NCI-H2227 (cell line): Measurements from ENCODE around the gene RAB11FIP2.
A peak's percentile ranks its signal among the peaks of the same experiment; 100 is the strongest.

Source experiments
- DNase-seq: peaks from one replicate; lab custom pipeline; 2025; ENCODE audit not compliant: unreplicated experiment; lab: John Stamatoyannopoulos, UW

RAB11FIP2 gene

GRCh38 chr10:117987244-117987909, 59.4 kb downstream of the RAB11FIP2 start:
- no peak for DNase-seq

DNA sequence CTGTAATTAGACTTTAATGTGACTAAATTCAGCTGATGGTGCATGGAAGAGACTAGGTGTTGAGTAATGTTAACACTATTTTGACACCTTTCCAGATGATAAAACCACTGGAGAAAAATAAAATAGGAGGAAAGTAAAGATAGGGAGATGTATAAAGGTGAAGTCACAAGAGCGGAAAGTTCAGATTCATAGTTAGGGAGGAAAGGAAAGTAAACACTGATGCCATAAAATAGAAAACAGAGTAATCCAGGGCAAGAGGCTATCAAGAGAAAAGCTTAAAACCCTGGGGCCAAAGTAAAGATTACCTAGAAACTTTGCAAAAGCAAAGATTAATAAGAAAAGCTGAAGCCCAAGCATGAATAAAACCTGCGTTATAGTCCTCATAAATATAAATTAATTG, 62.8 kb downstream of the RAB11FIP2 start:
- DNase-seq: no peak

DNA sequence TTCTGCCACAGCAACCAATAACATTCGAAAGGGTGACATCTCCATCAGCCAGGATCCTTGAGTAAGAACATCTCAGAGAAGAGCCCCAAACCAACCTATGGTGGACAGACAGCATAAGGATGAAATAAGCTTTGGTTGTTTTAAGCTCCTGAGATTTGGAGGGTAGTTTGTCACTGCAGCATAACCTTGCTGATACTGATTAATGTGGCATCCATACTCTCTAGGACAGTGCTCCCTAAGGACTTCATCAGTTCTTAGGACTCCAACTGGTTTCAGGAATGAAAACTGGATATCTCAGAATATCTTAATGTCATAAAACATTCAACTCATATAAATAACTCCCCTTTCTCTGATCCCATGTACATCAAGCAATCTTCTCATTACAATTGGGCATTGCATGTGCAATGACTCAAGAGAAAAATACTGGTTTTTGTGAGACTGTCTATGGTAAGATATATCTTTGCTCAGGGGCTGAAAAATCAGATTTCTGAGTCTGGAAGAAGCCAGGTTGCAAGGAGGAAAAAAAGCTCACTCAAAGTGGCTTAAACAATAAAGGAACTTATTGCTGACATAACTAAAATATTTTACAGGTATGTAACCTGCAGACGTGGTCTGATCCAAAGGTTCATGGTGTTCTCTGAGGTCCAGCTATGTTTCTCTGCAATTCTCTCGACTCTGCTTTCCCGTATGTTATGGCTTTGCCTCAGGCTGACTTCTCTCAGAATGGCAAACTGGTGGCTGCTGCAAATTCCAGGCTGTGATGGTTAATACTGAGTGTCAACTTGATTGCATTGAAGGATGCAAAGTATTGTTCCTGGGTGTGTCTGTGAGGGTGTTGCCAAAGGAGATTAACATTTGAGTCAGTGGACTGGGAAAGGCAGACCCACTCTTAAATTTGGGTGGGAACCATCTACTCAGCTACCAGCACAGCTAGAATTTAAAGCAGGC, 65.7 kb downstream of the RAB11FIP2 start:
- DNase-seq: no peak

GRCh38 chr10:117980216-117980615, 66.5 kb downstream of the RAB11FIP2 start:
- DNase-seq: no peak

DNA sequence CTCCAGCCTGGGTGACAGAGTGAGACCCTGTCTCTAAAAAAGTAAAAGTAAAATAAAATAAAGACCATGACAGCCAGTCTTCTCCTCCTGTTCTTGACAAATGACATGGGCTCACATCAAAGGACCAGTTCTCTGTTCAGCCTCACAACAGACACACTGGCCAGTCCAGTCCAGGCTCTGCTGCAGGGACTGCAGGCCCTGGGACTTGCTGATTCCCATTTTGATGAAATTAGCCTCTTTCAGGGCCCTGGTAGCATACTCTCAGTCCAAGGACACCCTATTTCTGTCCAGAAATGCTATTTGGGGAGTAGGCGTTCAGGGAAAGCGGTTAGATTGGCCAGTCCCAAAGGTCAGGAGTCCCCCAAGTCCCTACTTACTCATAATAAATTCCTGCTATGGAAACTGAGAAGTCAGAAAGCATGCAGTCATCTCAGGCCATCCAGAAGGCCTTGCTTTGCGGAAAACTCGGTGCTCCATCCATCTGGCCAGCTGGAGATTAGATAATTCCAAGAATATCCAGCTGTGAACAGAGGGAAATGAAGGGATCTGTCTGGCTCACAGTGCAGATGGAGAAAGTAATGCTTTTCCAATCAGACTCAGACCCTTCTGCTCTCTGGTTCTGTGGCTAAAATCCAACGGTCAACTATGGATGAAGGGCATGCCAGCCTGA, 74.4 kb downstream of the RAB11FIP2 start:
- DNase-seq: no peak

GRCh38 chr10:117970962-117971361, 75.8 kb downstream of the RAB11FIP2 start:
- DNase-seq: no peak

DNA sequence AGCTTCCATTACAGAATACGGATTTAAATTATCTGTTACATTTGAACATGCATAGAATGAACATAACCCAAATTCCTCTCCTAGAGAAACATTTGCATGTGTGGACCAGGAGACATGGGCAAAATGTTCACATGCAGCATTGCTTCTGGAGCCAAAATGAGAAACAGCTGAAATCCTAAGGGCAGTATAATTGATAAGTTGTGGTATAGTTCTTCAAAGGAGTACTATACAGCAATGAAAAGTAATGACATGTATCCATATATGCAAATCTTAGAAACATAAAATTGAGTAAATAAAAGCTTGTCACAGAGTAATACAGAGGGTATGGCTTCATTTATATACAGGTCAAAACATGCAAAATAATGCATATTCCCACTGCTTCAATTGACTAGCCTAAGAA, 77.1 kb downstream of the RAB11FIP2 start:
- DNase-seq: no peak

DNA sequence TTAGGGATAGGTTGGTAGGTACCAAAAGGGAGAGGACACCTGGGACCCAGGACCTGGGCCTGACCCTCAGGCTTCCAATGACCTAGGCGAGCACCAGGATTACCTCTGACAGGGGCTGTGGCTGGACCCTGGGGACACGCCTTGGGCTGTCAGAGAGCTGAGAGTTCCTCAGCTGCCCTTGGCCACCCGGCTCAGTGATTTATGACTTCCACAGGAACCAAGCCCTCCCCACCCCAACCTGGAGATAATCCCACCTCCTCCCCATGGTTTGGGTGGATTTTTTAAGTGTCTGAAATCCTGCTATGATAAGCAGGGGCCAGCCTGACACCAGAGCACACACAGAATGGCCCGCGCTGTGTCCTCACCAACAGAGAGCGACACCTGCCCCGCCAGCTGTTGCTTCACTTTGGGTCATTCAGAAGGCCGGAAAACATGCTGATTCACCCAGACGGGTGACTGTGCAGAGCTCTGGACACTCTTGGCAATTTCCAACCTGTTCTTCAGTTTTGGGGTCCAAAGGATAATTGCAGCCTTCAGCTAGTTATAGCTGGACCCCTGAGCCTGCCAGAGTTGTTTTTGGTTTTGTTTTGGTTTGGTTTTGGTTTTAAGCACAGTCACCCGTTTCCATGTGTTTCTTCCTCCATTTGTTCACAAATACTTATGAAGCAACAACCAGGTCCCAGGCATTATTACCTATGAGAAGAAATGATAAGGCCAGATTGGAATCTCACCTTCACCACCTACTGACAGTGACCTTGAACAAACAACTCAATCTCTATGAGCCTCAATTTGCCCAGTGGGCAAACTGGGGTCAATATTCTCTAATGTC, 78.2 kb downstream of the RAB11FIP2 start:
- DNase-seq: peak; percentile 10

- peak; percentile 76 for DNase-seq
These were observed 79.5 kb downstream of the RAB11FIP2 start for GRCh38 chr10:117967149-117967650.

DNA sequence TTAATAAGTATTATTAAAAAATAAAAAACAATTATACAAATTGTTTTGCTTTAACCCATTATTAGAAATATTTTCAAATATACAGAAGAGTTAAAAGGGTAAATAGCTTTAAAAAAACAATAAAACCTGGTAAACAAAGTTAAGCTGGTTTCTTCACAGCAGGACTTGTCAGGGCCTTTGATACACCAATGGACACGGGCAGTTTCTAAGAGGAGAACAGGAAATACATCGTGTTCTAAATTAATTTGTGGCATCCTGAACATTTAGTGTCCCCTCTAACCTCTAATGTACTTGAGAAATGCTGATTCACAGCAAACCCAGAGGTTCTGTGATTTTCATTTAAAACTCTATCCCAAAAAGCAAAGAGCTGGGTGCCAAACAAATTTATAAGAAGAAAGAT, 80.8 kb downstream of the RAB11FIP2 start:
- DNase-seq: no peak

DNA sequence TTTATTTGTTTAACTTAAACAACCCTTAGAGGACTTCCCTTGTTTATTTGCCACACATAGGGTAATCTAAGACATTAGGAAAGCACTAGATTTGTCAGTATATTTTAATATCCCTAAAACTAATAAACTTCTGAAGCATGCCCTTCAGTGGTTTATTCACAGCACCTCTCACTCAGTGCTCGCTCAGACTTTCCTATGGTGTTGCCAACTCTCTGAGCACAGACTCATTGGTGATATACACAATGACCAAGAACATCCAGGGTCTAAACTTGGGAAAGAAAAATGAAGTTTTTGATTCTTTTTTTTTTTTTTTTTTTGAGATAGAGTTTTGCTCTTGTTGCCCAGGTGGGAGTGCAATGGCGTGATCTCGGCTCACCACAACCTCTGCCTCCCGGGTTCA, 82.2 kb downstream of the RAB11FIP2 start:
- no peak for DNase-seq

- no peak for DNase-seq
These were observed 86.3 kb downstream of the RAB11FIP2 start for GRCh38 chr10:117960345-117960935.

GRCh38 chr10:117956972-117957371, 89.8 kb downstream of the RAB11FIP2 start:
- DNase-seq: no peak

GRCh38 chr10:117955176-117955575, 91.6 kb downstream of the RAB11FIP2 start:
- no peak for DNase-seq
